HT1080 (cell line): ENCODE data around the gene EIF4G1. TPM values are rescaled to one million over a fixed set of nuclear protein-coding genes. Genes with fewer than 3 reads are reported as not detected.
A peak's percentile ranks its signal among the peaks of the same experiment; 100 is the strongest.

ENCODE experiments used
- DNase-seq: peaks from one replicate; pipeline ENCODE4 v3.0.0-alpha.2; 2015; ENCODE audit warnings: low read depth
- total RNA-seq: library from RNA; depleted of rRNA; stranded (reverse); fragments of >200 nt; shearing (Covaris generic); gene quantifications from 2 replicates; pipeline ENCODE4 v1.2.3, GENCODE V29; 2014

Gene EIF4G1
- total RNA-seq, 1 experiment from 2014 or later: 760 TPM

GRCh38 chr3:184349563-184350470, 35.4 kb downstream of the EIF4G1 start:
- no peak for DNase-seq

GRCh38 chr3:184350618-184351017, 36.2 kb downstream of the EIF4G1 start:
- DNase-seq: no peak

- no peak for DNase-seq
Observed at GRCh38 chr3:184351511-184352148, 37.2 kb downstream of the EIF4G1 start.

- DNase-seq: no peak
Observed at GRCh38 chr3:184352149-184352785, 37.9 kb downstream of the EIF4G1 start.

GRCh38 chr3:184352897-184353545, 38.6 kb downstream of the EIF4G1 start:
- DNase-seq: no peak

GRCh38 chr3:184353546-184353941, 39.1 kb downstream of the EIF4G1 start:
- no peak for DNase-seq

- DNase-seq: peak; percentile 61
Observed at GRCh38 chr3:184354121-184354728, 39.8 kb downstream of the EIF4G1 start.

GRCh38 chr3:184354754-184355153, 40.3 kb downstream of the EIF4G1 start:
- no peak for DNase-seq

GRCh38 chr3:184355261-184356040, 41.0 kb downstream of the EIF4G1 start:
- no peak for DNase-seq

GRCh38 chr3:184357248-184358123, 43.1 kb downstream of the EIF4G1 start:
- no peak for DNase-seq

- DNase-seq: no peak
Observed at GRCh38 chr3:184358124-184358767, 43.8 kb downstream of the EIF4G1 start.

GRCh38 chr3:184358921-184359350, 44.5 kb downstream of the EIF4G1 start:
- no peak for DNase-seq

GRCh38 chr3:184359610-184360009, 45.2 kb downstream of the EIF4G1 start:
- no peak for DNase-seq

GRCh38 chr3:184360070-184360928, 45.9 kb downstream of the EIF4G1 start:
- no peak for DNase-seq

GRCh38 chr3:184360929-184361531, 46.6 kb downstream of the EIF4G1 start:
- no peak for DNase-seq

GRCh38 chr3:184361532-184361931, 47.1 kb downstream of the EIF4G1 start, which contains the start of the genes CLCN2 and POLR2H:
TSS of gene CLCN2 (minus strand) at chr3:184361605. CDS start at chr3:184361479, 126 bp downstream.
TSS of gene POLR2H (plus strand) at chr3:184361710. CDS start at chr3:184363493, 1,783 bp downstream.
- DNase-seq: peak; percentile 78
